Globus pallidus (tissue), 1 donor: ENCODE measurements around the gene LOC128125822.
A peak's percentile ranks its signal among the peaks of the same experiment; 100 is the strongest.
"Not testable (repeated sequence)": the region's sequence is repeated elsewhere in the genome, so short reads cannot be mapped to it uniquely, and the experiment has no call there.

Experiments used
- DNase-seq: peaks from one replicate; pipeline ENCODE4 v3.0.0-alpha.2; 2015; ENCODE audit warnings: low spot score

LOC128125822 gene

DNA sequence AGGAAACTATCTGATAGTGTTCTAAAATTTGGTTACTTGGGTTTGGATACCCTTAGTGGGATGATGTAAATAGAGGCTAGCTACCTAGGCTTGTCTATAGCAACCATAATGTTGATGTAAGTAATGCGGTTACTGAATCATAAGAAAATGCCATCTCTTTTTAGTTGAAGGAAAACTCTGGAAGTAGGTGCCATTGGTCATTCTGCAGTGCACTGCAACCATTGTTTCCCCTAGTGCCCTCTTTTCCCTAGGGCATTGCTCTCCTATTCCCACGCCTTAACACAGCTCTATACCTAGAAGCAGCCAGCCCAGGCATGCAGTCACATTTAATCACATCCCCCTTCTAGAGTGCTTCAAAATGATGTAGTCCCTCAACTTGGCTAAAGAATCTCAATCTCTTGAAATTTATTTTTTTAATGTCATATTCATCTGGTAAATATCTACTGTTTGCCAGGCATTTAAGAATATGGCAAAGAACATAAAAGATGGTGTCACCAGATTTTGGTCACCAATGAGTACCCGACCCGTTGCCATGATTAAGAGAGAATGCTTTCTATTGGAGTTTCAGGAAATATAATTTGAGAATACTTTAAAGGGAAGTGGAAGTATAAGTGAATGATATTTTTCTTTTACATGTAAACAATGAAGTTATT, 10.4 kb downstream of the LOC128125822 start:
- DNase-seq = no peak

DNA sequence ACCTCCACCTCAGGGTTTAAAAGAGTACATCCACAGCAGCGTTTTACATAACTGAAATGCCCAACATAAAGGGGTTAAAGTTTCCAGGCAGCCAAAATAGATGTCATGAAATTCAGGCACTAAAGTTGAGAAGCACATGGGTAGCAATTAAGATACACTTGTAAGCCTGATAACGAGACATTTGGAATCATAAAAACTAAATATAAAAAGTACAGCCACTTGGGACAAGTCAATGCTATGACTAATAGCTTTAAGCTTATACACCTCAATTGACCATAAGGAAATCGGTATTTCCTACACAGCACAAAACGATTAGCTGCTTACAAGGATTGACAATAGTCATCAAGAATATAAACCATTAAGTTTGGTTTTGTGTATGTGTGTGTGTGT, 11.8 kb downstream of the LOC128125822 start:
- no peak for DNase-seq

DNA sequence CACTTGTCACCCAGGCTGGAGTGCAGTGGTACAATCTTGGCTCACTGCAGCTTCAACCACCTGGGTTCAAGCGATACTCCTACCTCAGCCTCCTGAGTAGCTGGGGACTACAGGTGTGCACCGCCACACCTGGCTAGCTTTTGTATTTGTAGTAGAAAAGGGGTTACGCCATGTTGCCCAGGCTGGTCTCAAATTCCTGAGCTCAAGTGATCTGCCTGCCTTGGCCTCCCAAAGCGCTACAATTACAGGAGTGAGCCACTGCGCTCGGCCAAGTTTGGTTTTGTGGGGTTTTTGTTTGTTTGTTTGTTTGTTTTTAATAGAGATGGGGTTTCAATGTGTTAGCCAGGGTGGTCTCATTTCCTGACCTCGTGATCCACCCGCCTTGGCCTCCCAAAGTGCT, 12.3 kb downstream of the LOC128125822 start:
- no peak for DNase-seq

DNA sequence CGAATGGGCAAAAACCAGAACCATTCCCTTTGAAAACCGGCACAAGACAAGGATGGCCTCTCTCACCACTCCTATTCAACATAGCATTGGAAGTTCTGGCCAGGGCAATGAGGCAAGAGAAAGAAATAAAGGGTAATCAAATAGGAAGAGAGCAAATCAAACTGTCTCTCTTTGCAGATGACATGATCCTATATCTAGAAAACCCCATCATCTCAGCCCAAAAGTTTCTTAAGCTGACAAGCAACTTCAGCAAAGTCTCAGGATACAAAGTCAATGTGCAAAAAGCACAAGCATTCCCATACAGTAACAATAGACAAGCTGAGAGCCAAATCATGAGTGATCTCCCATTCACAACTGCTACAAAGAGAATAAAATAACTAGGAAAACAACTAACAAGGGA, 13.4 kb downstream of the LOC128125822 start:
- not testable (repeated sequence) for DNase-seq

DNA sequence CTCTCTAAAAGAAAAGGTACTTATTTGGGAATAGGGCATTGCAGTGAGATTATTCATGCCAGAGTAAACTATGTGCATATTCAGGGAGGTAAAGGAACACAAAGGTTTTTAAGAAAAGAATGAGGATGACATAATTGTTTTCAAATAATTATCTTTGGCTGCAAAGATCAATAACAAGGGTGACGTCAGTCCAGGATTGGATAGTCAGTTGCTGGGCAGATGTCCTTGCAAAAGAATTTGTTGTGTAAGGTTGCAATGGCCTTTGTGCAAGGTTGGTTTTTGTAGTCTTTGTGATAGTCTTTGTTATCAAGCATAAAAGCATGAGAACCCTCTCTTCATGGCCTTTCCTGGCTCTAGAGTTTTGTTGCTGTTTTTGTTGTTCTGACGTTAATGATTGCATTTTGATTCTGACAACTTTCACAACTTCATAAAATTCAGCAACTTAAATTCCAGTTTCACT, 17.7 kb downstream of the LOC128125822 start:
- no peak for DNase-seq

DNA sequence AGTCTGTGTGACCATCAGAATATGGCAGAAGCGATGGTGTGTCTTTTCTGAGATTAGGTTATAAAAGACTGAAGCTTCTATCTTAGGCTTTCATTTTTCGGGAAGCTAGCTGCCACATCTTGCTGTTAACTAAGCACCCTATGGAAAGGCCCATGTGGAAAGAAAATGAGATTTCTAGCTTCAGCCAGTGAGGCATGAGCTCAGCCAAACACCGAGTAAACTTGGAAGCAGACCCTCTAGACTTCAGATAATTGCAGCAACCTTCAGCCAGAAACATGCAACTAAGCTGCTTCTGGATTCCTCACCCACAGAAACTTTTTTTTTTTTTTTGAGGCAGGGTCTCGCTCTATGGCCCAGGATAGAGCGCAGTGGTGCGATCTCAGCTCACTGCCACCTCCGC, 20.6 kb downstream of the LOC128125822 start:
- no peak for DNase-seq

DNA sequence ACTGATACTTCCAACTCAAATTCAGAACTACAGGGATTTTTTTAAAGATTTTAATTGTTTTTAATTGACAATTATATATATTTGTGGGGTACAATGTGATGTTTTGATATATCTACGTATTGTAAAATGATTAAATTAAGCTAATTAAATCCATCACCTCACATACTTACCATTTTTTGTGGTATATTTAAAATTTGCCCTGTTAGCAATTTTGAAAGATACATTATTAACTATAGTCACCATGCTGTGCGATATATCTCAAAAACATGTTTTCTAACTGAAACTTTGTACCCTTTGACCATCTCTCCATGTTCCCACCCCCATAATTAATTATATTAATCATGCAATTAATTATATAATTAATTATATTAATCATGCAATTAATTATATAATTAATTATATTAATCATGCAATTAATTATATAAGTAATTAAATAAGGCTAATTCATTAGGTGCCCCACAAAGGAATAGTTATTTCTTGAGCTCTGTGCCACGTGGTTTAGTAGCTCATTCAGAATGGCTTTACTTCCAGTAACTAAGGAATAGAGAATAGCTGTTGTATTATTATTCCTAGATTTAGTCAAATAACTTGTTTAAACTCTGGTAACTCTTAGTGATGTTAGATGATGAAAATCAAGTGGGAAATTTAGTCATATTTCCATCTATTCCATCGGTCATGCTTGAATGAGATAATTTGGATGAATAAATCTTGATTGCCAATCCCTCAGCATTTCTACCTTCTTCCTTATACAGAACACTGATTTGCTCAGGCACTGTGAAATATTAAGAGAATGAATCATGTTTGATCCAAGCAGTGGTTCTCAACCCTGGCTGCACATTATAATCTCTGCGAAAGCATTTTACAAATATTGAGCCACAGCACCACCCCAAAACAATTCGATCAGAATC, 25.1 kb downstream of the LOC128125822 start:
- DNase-seq = no peak

DNA sequence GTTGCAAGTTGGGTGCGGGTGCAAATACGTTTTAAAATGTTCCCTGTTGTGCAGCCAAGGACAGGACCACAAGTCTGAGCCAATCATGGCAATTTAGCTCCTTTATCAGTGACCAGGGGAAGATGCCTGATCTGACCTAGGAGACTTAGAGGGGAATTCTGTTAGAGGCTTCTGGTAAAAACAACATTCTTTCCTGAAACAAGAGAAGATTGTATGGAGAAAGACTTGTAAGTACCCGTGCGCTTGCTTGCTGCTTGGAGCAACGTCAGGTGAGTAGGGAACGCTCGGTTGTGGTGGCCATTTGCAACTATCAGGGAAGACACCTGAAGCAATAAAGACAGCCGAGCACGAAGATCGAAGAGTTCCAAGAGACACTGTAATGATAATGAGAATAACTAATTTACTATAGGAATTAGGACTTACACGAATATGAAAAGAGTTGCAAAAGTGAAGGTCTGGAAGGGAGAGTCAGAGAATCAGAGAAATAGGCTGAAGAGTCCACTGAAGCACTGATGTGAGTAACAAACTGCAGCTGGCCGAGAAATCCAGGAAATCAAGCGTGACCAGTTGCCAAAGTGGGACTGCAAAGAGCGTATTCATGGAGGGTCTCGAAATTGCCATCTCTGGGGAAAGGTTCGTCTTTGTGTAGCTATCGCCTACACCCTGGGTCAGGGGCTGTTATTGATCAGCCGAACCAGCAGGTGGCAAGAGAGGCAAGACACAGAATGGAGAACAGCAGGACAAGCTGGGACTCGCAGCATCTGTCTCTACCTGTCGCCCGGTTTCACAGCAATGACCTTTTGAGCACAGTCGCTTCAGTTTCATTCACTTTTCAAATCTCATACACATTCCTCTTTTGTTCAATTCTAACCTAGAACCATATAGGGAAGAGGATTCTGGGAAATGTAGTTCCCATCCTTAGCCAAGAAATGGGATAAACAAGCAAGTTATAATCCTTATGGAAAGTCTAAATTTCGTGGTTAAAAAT, 26.1 kb downstream of the LOC128125822 start:
- peak; percentile 84 for DNase-seq

DNA sequence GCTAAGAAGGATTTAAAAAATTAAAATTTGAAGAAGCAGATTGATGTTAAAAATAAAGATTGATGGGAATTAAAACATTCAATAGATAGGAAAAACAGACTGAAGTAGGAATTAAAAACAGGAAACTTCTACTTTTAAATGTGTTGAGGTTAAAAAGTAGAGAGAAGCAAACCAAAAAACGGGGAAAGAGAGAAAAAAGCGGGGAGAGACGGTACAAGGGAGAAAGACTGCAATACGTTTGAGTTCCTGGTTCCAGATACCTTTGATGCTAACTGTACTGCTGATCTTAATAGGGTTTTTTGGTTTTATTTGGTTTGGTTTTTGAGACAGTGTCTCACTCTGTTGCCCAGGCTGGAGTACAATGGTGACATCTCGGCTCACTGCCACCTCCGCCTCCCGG, 27.0 kb downstream of the LOC128125822 start:
- no peak for DNase-seq

DNA sequence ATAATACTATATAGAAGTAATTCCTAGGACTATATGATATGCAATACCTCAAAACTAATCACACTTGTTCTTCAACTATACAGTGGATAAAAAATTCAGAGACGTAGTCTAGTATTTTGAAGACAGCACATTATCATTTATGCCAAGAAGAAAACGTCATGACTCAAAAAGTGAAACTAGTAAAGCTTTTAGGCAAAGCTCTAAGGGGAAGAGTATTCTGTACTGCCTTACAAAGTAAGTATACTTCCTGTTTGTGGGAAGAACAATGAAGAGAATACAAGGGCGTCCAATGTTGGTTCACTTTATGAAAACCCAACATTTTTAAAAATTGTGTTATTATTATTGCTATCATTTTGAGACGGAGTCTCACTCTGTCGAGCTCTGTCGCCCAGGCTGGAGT, 27.9 kb downstream of the LOC128125822 start:
- no peak for DNase-seq

DNA sequence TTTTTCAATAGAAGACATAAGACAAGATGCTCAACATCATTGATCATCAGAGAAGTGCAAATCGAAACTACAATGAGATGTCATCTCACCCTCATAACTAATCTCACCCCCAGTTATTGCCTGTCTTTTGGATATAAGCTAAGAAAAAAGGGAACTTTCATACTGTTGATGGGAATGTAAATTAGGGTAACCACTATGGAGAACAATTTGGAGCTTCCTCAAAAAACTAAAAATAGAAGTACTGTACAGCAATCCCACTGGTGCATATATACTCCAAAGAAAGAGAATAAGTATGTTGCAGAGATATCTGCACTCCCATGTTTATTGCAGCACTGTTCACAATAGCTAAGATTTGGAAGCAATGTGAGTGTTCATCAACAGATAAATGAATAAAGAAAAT, 37.0 kb downstream of the LOC128125822 start:
- DNase-seq = no peak

DNA sequence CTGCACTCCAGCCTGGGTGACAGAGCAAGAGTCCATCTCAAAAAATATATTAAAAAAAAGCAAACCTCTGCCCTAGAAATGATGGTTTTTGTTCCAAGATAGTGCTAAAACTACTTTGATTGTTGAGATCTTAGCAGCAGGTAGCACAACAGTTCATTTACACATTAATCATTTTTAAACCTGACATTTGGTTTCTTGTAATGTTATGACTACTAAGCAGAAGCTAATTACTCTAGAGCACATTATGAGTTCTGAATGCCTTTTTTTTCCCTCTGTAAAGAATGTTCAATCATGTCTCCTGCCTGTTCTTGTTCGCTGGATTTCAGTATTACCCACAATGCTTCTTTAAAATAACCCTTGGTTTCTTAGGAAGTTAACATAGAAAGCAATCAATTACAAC, 38.7 kb downstream of the LOC128125822 start:
- DNase-seq = no peak

DNA sequence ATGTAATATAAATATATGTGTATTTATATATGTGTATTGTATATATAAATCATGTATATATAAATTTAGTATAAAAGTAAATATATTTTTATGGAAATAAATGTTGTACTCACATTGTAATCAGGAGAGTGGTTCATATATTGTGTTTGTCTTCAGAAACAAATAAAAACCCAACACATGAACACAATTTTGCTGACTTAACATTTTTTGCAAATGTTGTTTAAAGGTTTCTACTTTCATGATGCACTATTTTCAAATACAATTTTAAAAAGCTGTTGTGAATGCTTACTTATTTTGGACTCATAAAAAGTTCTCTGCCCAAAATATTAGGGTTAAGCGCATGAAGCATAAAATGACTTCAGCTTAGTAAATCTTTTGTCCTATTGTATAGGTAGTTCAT, 39.3 kb downstream of the LOC128125822 start:
- DNase-seq = no peak

DNA sequence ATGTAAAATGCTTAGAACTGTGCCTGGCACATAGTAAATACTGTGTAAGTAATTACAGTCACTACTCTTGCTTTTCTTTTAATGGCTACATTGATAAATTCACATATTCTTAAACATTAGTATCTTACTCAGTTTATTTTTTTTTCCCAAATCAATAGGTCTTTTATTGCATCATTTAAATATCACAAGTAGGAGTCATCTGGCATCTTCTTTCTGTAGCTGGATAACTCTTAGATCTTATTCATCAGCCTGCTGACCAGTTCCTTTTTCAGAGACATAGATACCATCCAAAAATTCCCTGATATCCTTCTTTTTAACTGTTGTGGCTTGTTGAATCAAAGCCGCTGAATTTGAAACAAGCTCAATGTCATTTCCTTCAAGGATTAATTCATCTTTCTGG, 43.3 kb downstream of the LOC128125822 start:
- no peak for DNase-seq
